Effector memory CD8-positive, alpha-beta T cell (primary cell): ENCODE measurements around the gene UQCC5.

Source experiments
- ATAC-seq: fragments of 150-1000 bp; cut with Tn5 transposase; replicated peaks from 2 replicates; pipeline ENCODE4 v1.10.0; 2021; ENCODE audit warnings: mild to moderate bottlenecking, moderate library complexity
- DNase-seq, 3 experiments: peaks; one replicate each; pipeline ENCODE4 v3.0.0; 2021
- H3K27ac Mint-ChIP-seq, 2 donors: one replicate each; pipeline ENCODE4 v1.8.0; 2022; ENCODE audit warnings: mild to moderate bottlenecking in 2 of 2, mixed read lengths in 2 of 2, moderate library complexity in 2 of 2
- H3K27me3 Mint-ChIP-seq, 2 donors: one replicate each; pipeline ENCODE4 v1.8.0; 2022; ENCODE audit warnings: mixed read lengths in 2 of 2
- H3K36me3 Mint-ChIP-seq: one replicate; pipeline ENCODE4 v1.8.0; 2022; ENCODE audit warnings: mild to moderate bottlenecking, moderate library complexity, mixed read lengths; ENCODE audit not compliant: insufficient read depth
- H3K4me1 Mint-ChIP-seq, 2 donors: one replicate each; pipeline ENCODE4 v1.8.0; 2022; ENCODE audit warnings: low read depth in 2 of 2, mixed read lengths in 2 of 2
- H3K4me3 Mint-ChIP-seq, 2 donors: one replicate each; pipeline ENCODE4 v1.8.0; 2022; ENCODE audit warnings: mild to moderate bottlenecking in 2 of 2, mixed read lengths in 2 of 2, moderate library complexity in 2 of 2
- H3K9me3 Mint-ChIP-seq, 2 donors: one replicate each; pipeline ENCODE4 v1.8.0; 2022; ENCODE audit warnings: mixed read lengths in 2 of 2

The UQCC5 gene

DNA sequence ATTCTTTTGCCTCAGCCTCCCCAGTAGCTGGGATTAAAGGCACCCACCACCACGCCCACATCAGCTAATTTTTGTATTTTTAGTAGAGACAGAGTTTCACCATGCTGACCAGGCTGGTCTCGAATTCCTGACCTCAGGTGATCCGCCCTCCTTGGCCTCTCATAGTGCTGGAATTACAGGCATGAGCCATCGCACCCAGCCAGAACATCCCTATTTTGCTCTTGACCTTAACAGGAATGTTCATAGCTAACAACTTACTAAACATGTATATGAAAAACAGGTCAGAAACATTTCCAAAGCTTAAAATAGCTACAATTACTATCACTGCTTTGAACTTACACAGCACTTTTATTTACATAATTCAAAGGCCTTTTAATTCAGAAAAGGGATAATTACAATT lies 33.7 kb downstream of the UQCC5 start:
- peaks cover 0 to 5% of the 10 kb centered on the region in 2 donors for H3K4me1 Mint-ChIP-seq

DNA sequence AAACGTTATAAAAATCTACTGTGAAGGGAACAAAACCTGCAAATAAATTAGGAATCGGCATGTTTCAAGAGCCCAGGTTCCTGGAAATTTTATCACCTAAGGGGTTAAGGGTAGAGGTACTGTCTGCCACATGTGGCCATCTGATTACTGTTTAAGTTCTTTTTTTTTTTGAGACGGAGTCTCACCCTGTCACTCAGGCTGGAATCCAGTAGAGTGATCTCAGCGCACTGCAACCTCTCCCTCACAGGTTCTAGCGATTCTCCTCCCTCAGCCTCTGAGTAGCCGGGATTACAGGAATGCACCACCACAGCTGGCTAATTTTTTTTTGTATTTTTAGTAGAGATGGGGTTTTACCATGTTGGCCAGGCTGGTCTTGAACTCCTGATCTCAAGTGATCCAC lies 35.8 kb downstream of the UQCC5 start:
- ATAC-seq (no peak), DNase-seq (no peak)
- H3K4me1 Mint-ChIP-seq = peaks cover 0 to 5% of the 10 kb centered on the region in 2 donors
- H3K27ac Mint-ChIP-seq = no peak overlapping the region
- no peaks in the 10 kb centered on the region for H3K27me3 Mint-ChIP-seq
- peaks cover 48% of the 10 kb centered on the region for H3K36me3 Mint-ChIP-seq
- H3K4me3 Mint-ChIP-seq = no peak overlapping the region
- no peaks in the 10 kb centered on the region for H3K9me3 Mint-ChIP-seq

More for the DNA sequence above, 33.7 kb downstream of the UQCC5 start:
- Mint-ChIP-seq H3K4me3 (no peak overlapping the region), H3K9me3 (no peaks in the 10 kb centered on the region), H3K27me3 (no peaks in the 10 kb centered on the region), H3K36me3 (peaks cover 36% of the 10 kb centered on the region), H3K27ac (no peak overlapping the region)
- DNase-seq = no peak
- no peak for ATAC-seq

DNA sequence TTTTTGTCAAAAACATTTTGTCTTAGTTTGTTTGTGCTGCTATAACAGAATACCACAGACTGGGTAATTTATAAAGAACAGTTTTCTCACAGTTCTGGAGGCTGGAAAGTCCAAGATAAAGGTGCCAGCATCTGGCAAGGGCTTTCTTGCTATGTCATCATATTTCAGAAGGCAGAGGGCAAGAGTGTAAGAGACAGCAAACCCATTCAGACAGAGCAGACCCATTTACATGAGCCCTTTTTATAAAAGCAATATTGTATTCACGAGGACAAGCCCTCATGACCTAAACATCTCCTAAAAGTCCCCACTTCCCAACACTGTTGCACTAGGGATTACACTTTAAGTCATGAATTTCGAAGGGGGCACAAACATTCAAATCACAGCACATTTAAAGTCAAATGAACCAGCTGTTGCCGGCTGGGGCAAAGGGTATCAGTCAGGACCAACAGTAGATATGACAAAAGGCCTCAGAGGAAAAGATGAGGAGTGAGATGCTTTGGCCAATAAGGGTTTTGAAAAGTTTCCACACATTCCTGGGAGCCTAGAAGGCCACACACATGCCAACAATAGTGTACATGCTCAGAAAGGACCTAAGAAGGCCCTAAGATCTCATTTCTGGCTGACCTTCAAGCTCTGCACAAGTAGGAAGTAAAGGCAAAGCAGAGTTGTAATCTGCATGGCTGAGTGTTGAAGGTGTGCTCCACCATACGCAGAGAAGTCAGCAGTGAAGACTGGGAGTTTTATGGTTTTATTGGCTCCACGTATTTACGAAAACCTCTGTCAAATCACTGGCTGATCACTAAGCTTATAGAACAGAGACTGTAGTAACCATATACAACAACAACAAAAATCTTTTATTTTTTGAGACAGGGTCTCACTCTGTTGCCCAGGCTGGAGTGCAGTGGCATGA lies 37.9 kb downstream of the UQCC5 start:
- DNase-seq (no peak), ATAC-seq (no peak)
- peaks cover 48% of the 10 kb centered on the region for H3K36me3 Mint-ChIP-seq
- no peaks in the 10 kb centered on the region for H3K4me1 Mint-ChIP-seq
- no peaks in the 10 kb centered on the region for H3K27me3 Mint-ChIP-seq
- H3K4me3 Mint-ChIP-seq = no peak overlapping the region
- H3K9me3 Mint-ChIP-seq = no peaks in the 10 kb centered on the region
- peak overlapping the region; percentile 12 to 75 for H3K27ac Mint-ChIP-seq
